Inflammatory macrophage (primary cell): ENCODE results near the gene DIABLO.
"Not testable (repeated sequence)": the region's sequence is repeated elsewhere in the genome, so short reads cannot be mapped to it uniquely, and the experiment has no call there.

Experiments used
- DNase-seq, 2 donors: peaks; one replicate each; pipeline ENCODE4 v3.0.0-alpha.2; 2020 to 2022
- total RNA-seq, 18 experiments: gene quantifications; one replicate each; lab custom pipeline; 2026; ENCODE audit warnings: mixed read lengths in 6 of 18, inconsistent platforms in 2 of 18; lab: John Stamatoyannopoulos, UW

Gene DIABLO
- 1.7 to 5.2 (median 3.1) reads per million in 18 experiments for total RNA-seq

DNA sequence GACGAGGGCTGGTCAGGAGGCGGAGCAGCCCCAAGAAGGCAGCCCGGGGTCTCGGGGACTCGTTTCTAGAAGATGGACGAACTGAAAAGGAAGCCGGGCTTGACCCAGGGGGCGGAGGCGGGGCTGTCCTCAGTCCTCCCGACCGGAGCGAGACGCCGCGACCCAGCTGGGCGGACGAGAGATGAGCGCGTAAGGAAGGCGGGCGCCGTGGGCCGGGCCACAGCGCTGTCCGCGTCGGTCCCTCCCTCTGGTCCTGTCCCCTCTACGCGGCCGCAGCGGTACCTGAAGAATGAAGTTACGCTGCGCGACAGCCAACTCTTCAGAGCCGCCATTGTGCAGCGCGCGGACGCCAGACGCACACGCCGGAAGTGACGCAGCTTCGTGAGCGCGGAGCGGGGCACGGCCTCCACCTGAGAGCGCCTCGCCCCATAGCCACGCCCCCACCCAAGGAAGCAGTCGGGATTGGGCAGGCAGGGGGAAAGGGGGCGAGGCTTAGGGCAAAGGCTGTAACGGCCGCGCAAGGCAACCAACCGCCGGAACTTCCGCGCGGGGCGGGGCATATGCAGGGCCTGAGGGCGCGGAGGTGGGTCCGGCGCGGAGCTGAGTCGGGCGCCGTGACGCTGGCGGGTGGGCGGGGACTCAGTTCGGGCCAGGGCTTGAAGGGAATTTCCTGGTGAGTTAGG lies at the start of gene DIABLO:
Gene DIABLO, minus strand, starts transcription at position 370 of the 683 bp plus-strand sequence. Its CDS starts 38 bp downstream, at position 332.
- peak; percentile 100 for DNase-seq

- DNase-seq: no peak
These were observed 49.6 kb upstream of the DIABLO start for GRCh38 chr12:122275459-122275858.

DNA sequence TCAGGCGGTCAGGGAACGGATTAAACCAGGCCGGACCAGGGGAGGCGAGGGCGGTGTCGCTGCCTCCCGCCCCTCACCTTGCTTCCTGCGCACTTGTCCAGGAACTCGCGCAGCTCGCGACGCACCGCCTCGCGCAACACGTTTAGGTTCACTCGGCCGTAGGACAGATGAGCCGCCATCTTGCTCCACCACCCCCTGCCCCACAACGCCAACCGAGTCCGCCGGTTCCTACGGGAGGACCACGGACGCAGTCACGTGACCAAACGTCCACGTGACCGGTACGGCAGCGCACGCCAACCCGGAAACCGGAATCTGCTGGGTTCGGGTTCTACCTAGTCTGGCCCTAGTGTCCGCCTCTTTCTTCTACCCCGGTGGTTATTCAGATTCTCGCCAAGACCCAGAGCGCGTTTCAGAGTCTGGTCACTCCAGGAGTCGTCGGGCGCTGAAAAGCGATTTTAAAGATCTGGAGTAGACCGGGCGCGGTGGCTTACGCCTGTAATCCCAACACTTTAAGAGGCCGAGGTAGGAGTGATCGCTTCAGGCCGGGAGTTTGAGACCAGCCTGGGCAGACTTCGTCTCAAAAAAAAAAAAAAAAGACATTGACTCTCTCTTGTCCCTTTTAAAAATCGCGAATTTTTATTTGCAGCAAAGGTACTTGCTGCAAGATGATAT lies 40.5 kb upstream of the DIABLO start, which contains the start of gene VPS33A:
Gene VPS33A, minus strand, starts transcription at position 265 of the 672 bp plus-strand sequence. Its CDS starts 86 bp downstream, at position 179.
- DNase-seq: peak; percentile 95 to 97

DNA sequence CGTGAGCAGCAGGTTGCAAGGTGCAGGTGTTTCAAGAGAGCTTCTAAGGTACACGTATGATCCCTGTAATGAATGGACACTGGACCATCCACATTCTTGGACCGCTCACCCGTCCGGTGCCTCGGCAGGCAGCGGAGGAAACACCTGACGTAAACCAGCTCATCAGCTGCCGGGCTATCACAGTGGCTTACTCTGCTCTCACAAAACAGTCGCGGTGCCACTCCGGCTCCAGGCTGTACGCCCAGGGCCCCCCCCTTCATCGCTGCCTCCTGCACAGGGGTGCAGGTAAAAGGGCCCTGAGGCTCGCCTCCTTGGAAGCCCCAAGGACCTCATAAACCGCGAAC lies 40.0 kb upstream of the DIABLO start:
- DNase-seq: peak in 1 of 2 donors; percentile 34

DNA sequence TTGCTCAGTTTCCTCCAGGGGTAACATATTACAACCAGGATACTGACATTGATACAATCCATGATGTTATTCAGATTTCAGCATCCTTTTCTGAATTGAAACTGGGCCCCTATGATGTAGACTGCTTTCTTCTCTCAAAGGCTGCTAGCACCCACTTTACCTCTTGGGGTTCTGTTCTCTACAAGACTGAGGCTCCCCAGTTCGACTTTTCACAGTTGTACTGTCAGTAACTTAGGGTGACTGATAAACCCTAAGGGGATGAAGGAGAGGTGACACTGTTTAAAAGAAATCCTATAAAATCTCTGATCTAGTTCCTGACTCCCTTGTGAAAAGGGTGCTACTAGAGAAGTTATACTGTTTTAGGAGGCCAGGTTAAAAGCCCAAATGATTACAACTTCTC lies 39.6 kb upstream of the DIABLO start:
- no peak for DNase-seq

GRCh38 chr12:122260735-122261134 lies 34.9 kb upstream of the DIABLO start:
- DNase-seq: not testable (repeated sequence)

- DNase-seq: not testable (repeated sequence)
These were observed 33.1 kb upstream of the DIABLO start for GRCh38 chr12:122258939-122259338.

DNA sequence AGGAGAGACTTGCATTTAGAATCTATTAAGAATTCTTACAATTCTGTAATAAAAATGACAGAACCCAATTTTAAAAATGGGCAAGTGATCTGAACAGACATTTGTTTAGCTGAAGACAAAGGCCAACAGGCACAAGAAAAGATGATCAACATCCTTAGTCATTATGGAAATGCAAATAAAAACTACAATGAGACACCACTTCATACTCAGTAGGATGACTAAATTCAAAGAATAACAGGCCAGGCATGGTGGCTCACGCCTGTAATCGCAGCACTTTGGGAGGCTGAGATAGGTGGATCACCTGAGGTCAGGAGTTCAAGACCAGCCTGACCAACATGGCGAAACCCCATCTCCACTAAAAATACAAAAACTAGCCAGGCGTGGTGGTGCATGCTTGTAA lies 32.6 kb upstream of the DIABLO start:
- not testable (repeated sequence) for DNase-seq

GRCh38 chr12:122250536-122250935 lies 24.7 kb upstream of the DIABLO start:
- no peak for DNase-seq

- no peak for DNase-seq
These were observed 24.2 kb upstream of the DIABLO start for GRCh38 chr12:122250047-122250446.

- DNase-seq: no peak
These were observed 19.7 kb upstream of the DIABLO start for GRCh38 chr12:122245553-122245952.

DNA sequence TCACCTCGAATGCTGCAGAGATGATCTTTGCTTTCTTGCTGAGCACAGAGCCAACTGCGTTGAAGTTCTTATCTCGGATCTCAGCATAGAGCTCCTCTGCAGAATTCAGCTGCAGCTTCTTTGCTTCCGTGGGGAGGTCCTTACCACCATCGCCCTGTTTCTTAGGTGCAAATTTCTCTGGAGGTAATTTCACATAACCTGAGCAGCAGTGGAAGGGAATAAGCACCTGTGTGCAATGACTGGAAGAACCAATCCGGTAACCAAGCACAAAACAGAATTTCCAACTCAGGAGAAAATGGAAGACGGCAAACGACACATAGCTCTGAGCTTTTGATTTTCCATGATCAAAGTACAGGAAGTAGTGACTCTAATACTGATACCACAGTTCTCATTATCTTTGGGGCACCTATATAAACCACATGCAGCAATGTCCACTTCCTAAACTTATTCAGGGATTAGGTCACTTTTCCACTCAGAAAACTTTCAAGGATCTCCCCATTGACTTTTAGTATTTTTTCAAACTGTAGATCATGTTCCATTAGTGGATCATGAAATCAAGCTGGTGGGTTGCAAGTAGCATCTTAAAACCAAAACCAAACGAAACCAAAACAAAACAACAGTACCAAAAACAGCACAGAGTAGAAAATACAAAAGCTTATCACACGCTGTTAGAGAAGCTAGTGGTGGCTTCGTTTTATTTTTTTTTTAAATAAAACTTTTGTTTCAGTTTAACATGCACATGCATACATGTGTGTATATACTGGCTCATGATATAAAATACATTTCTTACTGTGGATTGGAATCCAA lies 18.9 kb upstream of the DIABLO start:
- DNase-seq: no peak

DNA sequence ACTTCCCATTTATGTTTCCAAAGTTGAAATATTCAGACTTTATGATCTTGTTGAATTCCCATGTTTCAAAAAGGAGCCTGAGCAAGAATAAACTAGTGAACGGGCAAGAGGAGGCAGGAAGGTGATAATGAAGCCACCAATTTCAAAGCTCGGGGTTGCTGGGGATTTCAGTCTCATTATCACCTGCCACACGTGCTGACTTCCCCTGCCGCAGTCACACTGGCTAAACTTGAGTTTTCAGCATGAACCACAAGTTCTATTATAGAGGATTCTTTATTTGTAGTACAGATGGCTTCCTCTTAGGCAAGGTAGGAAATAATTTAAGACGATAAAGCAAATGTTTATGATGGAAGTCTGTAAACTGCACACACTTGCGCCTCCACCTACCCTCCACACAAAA lies 18.1 kb upstream of the DIABLO start:
- no peak for DNase-seq

DNA sequence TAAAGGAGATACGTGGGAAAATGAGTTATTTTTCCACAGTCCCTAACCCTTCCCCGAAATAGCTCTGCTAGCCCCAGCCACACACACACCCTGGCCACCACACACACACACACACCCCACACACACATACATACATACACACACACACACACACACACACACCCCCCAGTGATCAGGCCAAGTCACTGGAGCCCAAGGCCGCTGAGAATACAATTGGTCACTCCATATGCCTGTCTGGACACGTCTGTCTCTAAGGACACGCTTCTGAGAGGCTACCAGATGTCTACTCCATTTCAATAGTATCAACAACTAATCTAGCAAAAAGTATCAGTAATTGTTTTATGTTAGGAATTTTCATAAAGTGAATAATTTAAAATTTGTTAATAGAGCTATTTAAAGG lies 13.0 kb upstream of the DIABLO start:
- no peak for DNase-seq

- DNase-seq: peak; percentile 43 to 49
These were observed 9.9 kb upstream of the DIABLO start for GRCh38 chr12:122235741-122236140.

GRCh38 chr12:122232691-122233090 lies 6.8 kb upstream of the DIABLO start:
- no peak for DNase-seq

GRCh38 chr12:122230798-122231197 lies 4.9 kb upstream of the DIABLO start:
- no peak for DNase-seq

DNA sequence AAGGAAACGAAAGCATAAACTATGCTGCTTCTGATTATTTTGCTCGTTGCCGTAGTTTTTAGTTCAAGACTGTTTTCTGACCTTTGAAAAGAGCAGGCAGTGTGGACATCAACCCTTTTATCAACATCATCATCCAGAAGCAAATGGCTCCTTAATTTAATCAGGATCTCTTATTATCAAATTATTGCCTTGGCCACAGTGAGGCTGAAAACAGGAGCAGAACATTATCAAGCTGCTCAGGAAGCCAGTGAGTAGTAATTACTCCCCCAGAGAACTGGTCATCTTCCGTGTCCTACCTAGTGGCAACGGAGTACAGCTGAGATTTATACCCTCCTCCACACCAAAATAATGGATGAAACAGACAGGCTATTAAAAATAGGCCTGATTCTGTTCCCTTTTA lies 2.2 kb upstream of the DIABLO start:
- DNase-seq: no peak

- DNase-seq: no peak
These were observed 1.5 kb upstream of the DIABLO start for GRCh38 chr12:122227341-122227740.

GRCh38 chr12:122226366-122227125 lies 694 bp upstream of the DIABLO start:
- no peak for DNase-seq

- no peak for DNase-seq
These were observed 9.4 kb downstream of the DIABLO start for GRCh38 chr12:122216445-122216844.

DNA sequence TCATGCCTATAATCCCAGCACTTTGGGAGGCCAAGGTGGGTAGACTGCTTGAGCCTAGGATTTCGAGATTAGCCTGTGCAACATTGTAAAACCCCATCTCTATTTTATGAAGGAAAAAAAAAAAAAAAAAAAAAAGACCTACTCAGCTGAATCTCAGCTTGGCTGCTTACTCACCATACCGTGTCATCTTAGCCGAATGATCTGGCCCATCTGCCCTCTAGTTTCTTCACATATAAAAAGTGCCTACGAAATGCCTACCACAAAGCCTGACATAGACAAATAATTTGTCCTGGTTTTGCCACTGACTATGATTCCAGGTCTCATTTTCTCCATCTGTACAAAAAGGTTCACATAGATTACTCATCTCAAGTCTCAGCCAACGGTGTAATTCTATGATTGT lies 10.1 kb downstream of the DIABLO start:
- DNase-seq: no peak
